ENCODE data around the gene NFATC3.

NFATC3 gene

DNA sequence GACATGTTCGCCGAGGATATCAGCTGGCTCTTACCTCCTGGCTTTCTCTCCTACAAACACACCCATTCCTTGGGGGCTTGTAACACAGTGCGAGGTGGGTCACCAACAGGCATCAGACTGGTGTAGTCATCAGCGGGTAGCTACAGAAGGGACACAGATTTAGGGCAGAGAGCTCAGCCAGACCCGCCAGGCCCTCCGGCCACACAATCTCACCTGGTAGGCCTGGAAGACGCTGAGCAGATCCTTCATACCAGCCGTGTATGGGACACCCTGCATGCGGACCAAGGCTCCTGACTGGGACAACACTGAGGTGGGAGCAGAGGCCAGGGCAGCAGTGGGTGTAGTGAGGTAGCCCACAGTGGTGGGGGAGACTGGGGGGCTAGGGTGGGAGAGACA, 145.0 kb downstream of the NFATC3 start:
- Mint-ChIP-seq H3K36me3 (no peaks in the 10 kb centered on the region), H3K4me1 (peaks cover 41% of the 10 kb centered on the region), H3K4me3 (no peak overlapping the region), H3K9me3 (no peaks in the 10 kb centered on the region), H3K27me3 (no peaks in the 10 kb centered on the region), H3K27ac (no peak overlapping the region)
- ATAC-seq, result no peak

GRCh38 chr16:68230956-68231355, 145.8 kb downstream of the NFATC3 start:
- no peaks in the 10 kb centered on the region for H3K9me3 Mint-ChIP-seq
- peaks cover 41% of the 10 kb centered on the region for H3K4me1 Mint-ChIP-seq
- no peak overlapping the region for H3K4me3 Mint-ChIP-seq
- ATAC-seq, result no peak
- no peaks in the 10 kb centered on the region for H3K36me3 Mint-ChIP-seq
- no peaks in the 10 kb centered on the region for H3K27me3 Mint-ChIP-seq
- no peak overlapping the region for H3K27ac Mint-ChIP-seq

DNA sequence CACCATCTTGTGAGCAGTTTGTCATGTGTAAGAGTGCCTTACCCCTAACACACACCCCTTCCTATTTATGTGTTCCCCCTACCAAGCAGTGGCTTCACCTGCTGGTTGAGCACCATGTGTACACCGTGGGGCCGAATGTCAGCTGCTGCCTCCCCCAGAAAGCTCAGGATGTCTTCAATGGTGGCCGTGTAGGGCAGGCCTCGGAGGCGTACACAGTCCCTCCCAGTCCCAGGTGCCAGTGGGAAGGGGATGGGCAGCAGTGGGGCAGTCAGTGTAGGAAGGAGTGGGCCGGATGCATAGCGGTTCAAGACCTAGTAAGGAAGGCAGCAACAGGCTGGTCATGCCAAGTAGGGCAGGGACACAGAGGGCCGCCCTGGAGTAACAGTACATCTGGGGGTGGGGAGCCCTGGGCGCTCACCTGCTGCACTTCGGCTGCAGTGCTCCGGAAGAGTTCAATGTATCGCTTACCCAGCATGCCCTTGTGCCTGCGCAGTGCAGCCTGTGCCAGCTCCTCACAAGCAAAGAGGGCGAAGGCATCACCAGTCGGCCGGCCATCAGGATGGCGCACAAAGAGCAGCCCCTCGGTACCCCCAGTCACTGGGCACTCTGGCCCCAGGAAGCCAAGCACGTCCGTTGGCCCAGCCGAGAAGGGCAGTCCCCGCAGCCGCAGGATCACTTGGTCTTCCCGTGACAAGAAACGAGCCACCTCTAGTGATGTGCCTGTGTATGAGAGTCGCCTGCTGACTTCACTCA, 146.4 kb downstream of the NFATC3 start:
- H3K9me3 Mint-ChIP-seq, result no peaks in the 10 kb centered on the region
- no peaks in the 10 kb centered on the region for H3K27me3 Mint-ChIP-seq
- no peak overlapping the region for H3K4me3 Mint-ChIP-seq
- H3K4me1 Mint-ChIP-seq, result peaks cover 47% of the 10 kb centered on the region
- H3K36me3 Mint-ChIP-seq, result no peaks in the 10 kb centered on the region
- no peak for ATAC-seq
- no peak overlapping the region for H3K27ac Mint-ChIP-seq

GRCh38 chr16:68232335-68232734, 147.2 kb downstream of the NFATC3 start:
- Mint-ChIP-seq H3K27me3 (no peaks in the 10 kb centered on the region), H3K27ac (no peak overlapping the region), H3K9me3 (no peaks in the 10 kb centered on the region), H3K4me3 (no peak overlapping the region), H3K36me3 (no peaks in the 10 kb centered on the region), H3K4me1 (peaks cover 48% of the 10 kb centered on the region)
- no peak for ATAC-seq

DNA sequence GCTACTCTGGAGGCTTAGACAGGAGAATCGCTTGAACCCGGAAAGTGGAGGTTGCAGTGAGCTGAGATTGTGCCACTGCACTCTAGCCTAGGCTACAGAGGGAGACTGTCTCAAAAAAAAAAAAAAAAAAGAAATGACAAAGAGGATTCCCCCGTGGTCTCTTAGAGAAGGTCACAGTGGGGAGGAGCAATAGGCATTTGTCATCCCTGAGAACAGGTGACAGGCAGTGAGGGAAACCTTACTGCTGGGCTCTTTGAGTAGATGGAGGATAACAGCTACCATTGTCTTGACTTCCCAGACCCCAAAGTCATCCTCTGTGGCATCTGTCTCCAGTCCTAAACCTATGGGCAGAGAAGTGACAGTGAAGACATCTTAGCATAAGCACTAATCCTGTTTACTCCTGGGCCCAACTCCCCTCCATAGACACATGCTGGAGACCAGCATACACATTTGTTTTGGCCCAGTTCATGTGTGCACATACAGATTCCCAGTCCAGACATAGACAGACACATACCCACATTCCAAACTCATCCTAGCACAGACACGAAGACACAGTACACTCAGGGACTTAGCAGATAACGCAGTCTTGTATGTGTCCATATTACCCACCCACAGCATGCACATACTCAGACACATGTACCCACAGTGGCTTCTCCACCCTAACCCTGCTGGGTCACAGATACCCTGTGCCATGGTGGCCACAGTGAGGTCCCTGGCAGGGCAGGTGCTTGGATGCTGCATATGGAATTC, 148.1 kb downstream of the NFATC3 start:
- ATAC-seq, result no peak
- Mint-ChIP-seq H3K27me3 (no peaks in the 10 kb centered on the region), H3K9me3 (no peaks in the 10 kb centered on the region), H3K27ac (peak overlapping the region; percentile 13), H3K4me3 (no peak overlapping the region), H3K4me1 (peaks cover 45% of the 10 kb centered on the region), H3K36me3 (no peaks in the 10 kb centered on the region)

DNA sequence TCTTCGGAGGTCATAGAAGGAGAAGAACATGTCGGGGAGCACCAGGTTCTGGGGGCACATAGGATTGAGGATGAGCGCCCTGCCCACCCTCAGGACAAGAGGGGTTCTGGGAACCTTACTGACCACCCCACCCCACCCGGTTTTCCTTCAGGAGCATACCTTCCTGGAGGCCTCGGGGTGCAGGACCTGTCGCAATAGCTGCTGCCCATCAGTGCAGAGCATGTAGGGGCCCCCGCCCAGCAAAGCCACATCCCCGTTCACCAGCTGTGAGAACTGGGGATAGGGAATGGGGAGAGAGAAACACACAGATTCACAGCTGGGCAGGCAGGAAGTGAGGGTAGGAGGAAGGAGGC, 148.6 kb downstream of the NFATC3 start:
- H3K27ac Mint-ChIP-seq, result peak overlapping the region; percentile 13
- peaks cover 47% of the 10 kb centered on the region for H3K4me1 Mint-ChIP-seq
- no peaks in the 10 kb centered on the region for H3K27me3 Mint-ChIP-seq
- ATAC-seq, result no peak
- no peaks in the 10 kb centered on the region for H3K9me3 Mint-ChIP-seq
- H3K4me3 Mint-ChIP-seq, result no peak overlapping the region
- H3K36me3 Mint-ChIP-seq, result no peaks in the 10 kb centered on the region

- H3K27ac Mint-ChIP-seq, result no peak overlapping the region
- peaks cover 50% of the 10 kb centered on the region for H3K4me1 Mint-ChIP-seq
- H3K36me3 Mint-ChIP-seq, result no peaks in the 10 kb centered on the region
- ATAC-seq, result no peak
- H3K27me3 Mint-ChIP-seq, result no peaks in the 10 kb centered on the region
- H3K4me3 Mint-ChIP-seq, result peak overlapping the region; percentile 40
- H3K9me3 Mint-ChIP-seq, result no peaks in the 10 kb centered on the region
These were observed 149.3 kb downstream of the NFATC3 start for GRCh38 chr16:68234188-68235107.

- H3K9me3 Mint-ChIP-seq, result no peaks in the 10 kb centered on the region
- no peaks in the 10 kb centered on the region for H3K36me3 Mint-ChIP-seq
- H3K4me3 Mint-ChIP-seq, result peak overlapping the region; percentile 53
- H3K4me1 Mint-ChIP-seq, result peaks cover 50% of the 10 kb centered on the region
- H3K27me3 Mint-ChIP-seq, result no peaks in the 10 kb centered on the region
- ATAC-seq, result no peak
- no peak overlapping the region for H3K27ac Mint-ChIP-seq
These were observed 150.1 kb downstream of the NFATC3 start for GRCh38 chr16:68235108-68235886.

GRCh38 chr16:68235887-68236136, 150.6 kb downstream of the NFATC3 start, which contains the start of gene ESRP2:
TSS of gene ESRP2 (minus strand) at chr16:68236127. CDS start at chr16:68236045, 82 bp downstream.
- H3K4me1 Mint-ChIP-seq, result peaks cover 50% of the 10 kb centered on the region
- peak within 1 kb of the TSS; percentile 59 for H3K27ac Mint-ChIP-seq
- ATAC-seq, result no peak
- no peaks in the 10 kb centered on the region for H3K9me3 Mint-ChIP-seq
- H3K36me3 Mint-ChIP-seq, result no peaks in the 10 kb centered on the region
- peak within 1 kb of the TSS; percentile 89 for H3K4me3 Mint-ChIP-seq
- H3K27me3 Mint-ChIP-seq, result no peaks in the 10 kb centered on the region

DNA sequence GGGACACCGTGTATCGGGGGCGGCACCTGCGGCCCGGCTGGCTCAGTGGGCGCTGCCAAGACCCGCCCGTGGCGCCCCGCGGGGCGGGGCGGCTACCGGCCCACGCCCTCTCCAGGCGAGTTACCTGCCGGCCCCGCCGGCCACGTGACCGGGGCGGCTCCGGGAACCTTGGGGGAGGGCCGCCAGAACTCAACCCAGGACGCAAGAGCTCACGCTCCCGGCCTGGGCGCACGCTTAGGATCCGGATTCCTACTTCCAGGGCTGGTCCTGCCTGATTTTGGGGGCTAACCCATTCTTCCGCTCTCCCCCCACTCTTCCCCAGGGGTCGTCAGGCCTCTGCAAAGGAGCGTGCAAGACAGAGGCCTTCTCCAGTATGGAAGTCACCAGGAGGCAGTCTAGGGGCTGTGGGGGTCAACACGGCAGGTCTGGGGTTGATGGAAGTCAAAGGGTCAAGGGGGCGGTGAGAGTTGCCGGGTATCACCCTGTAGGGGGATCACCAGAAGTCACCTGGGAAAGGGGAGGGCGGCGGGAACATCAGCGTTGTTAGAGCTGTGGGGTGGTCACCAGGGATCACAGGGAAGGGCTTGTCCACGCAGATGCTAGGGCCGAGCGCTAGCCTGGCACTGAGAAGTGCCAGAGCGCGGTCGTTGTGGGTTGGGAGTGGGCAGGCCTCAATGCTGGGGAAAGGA, 151.1 kb downstream of the NFATC3 start:
- H3K27ac Mint-ChIP-seq, result peak overlapping the region; percentile 59
- ATAC-seq, result peak; percentile 38
- H3K36me3 Mint-ChIP-seq, result no peaks in the 10 kb centered on the region
- H3K9me3 Mint-ChIP-seq, result no peaks in the 10 kb centered on the region
- H3K27me3 Mint-ChIP-seq, result no peaks in the 10 kb centered on the region
- H3K4me1 Mint-ChIP-seq, result peaks cover 50% of the 10 kb centered on the region
- H3K4me3 Mint-ChIP-seq, result peak overlapping the region; percentile 89

DNA sequence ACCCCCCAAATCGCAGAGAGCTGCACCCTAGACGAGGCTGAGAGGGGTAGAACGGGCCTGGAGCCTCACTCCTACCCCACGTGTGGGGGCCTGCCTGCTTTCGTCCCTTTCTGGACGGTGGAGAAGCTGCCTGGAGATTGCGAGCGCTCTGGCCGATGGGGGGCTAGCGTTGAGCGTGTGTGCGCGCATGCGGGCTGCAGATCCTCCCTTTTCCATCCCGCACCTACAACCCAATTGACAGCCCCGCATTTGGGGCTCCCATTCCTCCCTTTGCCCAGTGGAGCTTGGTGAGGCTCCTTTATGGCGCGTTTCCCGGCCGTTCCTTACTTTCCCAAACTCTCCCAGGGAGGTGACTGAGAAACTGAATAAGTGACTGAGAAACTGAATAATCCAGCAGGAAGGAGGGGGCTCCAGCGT, 151.7 kb downstream of the NFATC3 start:
- peaks cover 50% of the 10 kb centered on the region for H3K4me1 Mint-ChIP-seq
- no peaks in the 10 kb centered on the region for H3K36me3 Mint-ChIP-seq
- H3K4me3 Mint-ChIP-seq, result peak overlapping the region; percentile 89
- ATAC-seq, result peak; percentile 10
- H3K9me3 Mint-ChIP-seq, result no peaks in the 10 kb centered on the region
- no peaks in the 10 kb centered on the region for H3K27me3 Mint-ChIP-seq
- peak overlapping the region; percentile 59 for H3K27ac Mint-ChIP-seq

- H3K27ac Mint-ChIP-seq, result peak overlapping the region; percentile 59
- peak; percentile 91 for ATAC-seq
- H3K4me3 Mint-ChIP-seq, result peak overlapping the region; percentile 89
- no peaks in the 10 kb centered on the region for H3K9me3 Mint-ChIP-seq
- H3K27me3 Mint-ChIP-seq, result no peaks in the 10 kb centered on the region
- no peaks in the 10 kb centered on the region for H3K36me3 Mint-ChIP-seq
- peaks cover 49% of the 10 kb centered on the region for H3K4me1 Mint-ChIP-seq
These were observed 152.3 kb downstream of the NFATC3 start for GRCh38 chr16:68237243-68238028.

GRCh38 chr16:68238029-68238345, 152.8 kb downstream of the NFATC3 start:
- no peak for ATAC-seq
- H3K27me3 Mint-ChIP-seq, result no peaks in the 10 kb centered on the region
- peaks cover 44% of the 10 kb centered on the region for H3K4me1 Mint-ChIP-seq
- H3K36me3 Mint-ChIP-seq, result no peaks in the 10 kb centered on the region
- H3K27ac Mint-ChIP-seq, result peak overlapping the region; percentile 59
- H3K4me3 Mint-ChIP-seq, result peak overlapping the region; percentile 89
- H3K9me3 Mint-ChIP-seq, result no peaks in the 10 kb centered on the region

GRCh38 chr16:68242085-68242484, 156.9 kb downstream of the NFATC3 start:
- Mint-ChIP-seq H3K27me3 (no peaks in the 10 kb centered on the region), H3K4me1 (peaks cover 46% of the 10 kb centered on the region), H3K9me3 (no peaks in the 10 kb centered on the region), H3K27ac (no peak overlapping the region), H3K4me3 (no peak overlapping the region), H3K36me3 (no peaks in the 10 kb centered on the region)
- no peak for ATAC-seq
